ENCODE data around the gene JUNB. TPM values are rescaled to one million over a fixed set of nuclear protein-coding genes. Genes with fewer than 3 reads are reported as not detected.

The JUNB gene
- total RNA-seq, 3 donors from 2014 or later (not counting 1 experiment from before 2014, with no cell fraction given) = 781 to 903 (median 859) TPM

GRCh38 chr19:12757544-12758274, 33.6 kb upstream of the JUNB start:
- Histone ChIP-seq H3K27ac (ENCODE audit: low read length) (no peak overlapping the region), H3K4me1 (ENCODE audit: control insufficient read depth, insufficient read depth, low read length) (peaks cover 9% of the 10 kb centered on the region), H3K36me3 (ENCODE audit: control insufficient read depth, insufficient read depth, low read length) (no peaks in the 10 kb centered on the region), H3K4me3 (ENCODE audit: low read length) (no peak overlapping the region), H3K9me3 (ENCODE audit: control insufficient read depth, insufficient read depth, low read length) (no peaks in the 10 kb centered on the region), H3K27me3 (ENCODE audit: control insufficient read depth, insufficient read depth, low read length) (peaks cover 2% of the 10 kb centered on the region)
- H3K27ac Mint-ChIP-seq = no peak overlapping the region
- no peaks in the 10 kb centered on the region for H3K36me3 Mint-ChIP-seq
- DNase-seq = peak; percentile 70 to 77
- peaks cover 0 to 9% of the 10 kb centered on the region in 2 donors for H3K27me3 Mint-ChIP-seq (ENCODE audit: low read depth in 2 of 2)
- no peaks in the 10 kb centered on the region for H3K9me3 Mint-ChIP-seq
- intact Hi-C loops (cut with micrococcal nuclease) = loop anchor here (1.0 to 2.0 kb wide), 2 partner anchors 41 to 193 kb away; no protein-coding TSS in a partner anchor
- peak; percentile 83 for TF ChIP-seq CTCF (IDR thresholded peaks at IDR 0.05)
- peak; percentile 80 to 83 (median 82) for ATAC-seq
- peaks cover 0 to 5% of the 10 kb centered on the region in 2 donors for H3K4me1 Mint-ChIP-seq
- 13% methylated on average over 60 of the region's 60 CpGs for WGBS (ENCODE audit: insufficient coverage)
- no peak overlapping the region for H3K4me3 Mint-ChIP-seq

GRCh38 chr19:12759686-12760085, 31.6 kb upstream of the JUNB start:
- ATAC-seq = no peak
- TF ChIP-seq CTCF (IDR thresholded peaks at IDR 0.05) = no peak
- no peak overlapping the region for H3K27ac Mint-ChIP-seq
- peaks cover 2% of the 10 kb centered on the region for H3K27me3 ChIP-seq (ENCODE audit: control insufficient read depth, insufficient read depth, low read length)
- DNase-seq = no peak
- intact Hi-C loops (cut with micrococcal nuclease) = loop anchor here (1.0 kb wide), 1 partner anchor 88 kb away; no protein-coding TSS in a partner anchor
- no peak overlapping the region for H3K4me3 Mint-ChIP-seq
- H3K4me1 ChIP-seq (ENCODE audit: control insufficient read depth, insufficient read depth, low read length) = peaks cover 9% of the 10 kb centered on the region
- no peaks in the 10 kb centered on the region for H3K9me3 ChIP-seq (ENCODE audit: control insufficient read depth, insufficient read depth, low read length)
- H3K9me3 Mint-ChIP-seq = no peaks in the 10 kb centered on the region
- H3K27ac ChIP-seq (ENCODE audit: low read length) = no peak overlapping the region
- peaks cover 0 to 6% of the 10 kb centered on the region in 2 donors for H3K27me3 Mint-ChIP-seq (ENCODE audit: low read depth in 2 of 2)
- H3K36me3 ChIP-seq (ENCODE audit: control insufficient read depth, insufficient read depth, low read length) = no peaks in the 10 kb centered on the region
- no peaks in the 10 kb centered on the region for H3K36me3 Mint-ChIP-seq
- no peak overlapping the region for H3K4me3 ChIP-seq (ENCODE audit: low read length)
- 92% methylated on average over 1 of the region's 6 CpGs for WGBS (ENCODE audit: insufficient coverage)
- H3K4me1 Mint-ChIP-seq = peaks cover 0 to 5% of the 10 kb centered on the region in 2 donors

- Mint-ChIP-seq H3K9me3 (no peaks in the 10 kb centered on the region), H3K36me3 (no peaks in the 10 kb centered on the region)
Measured at GRCh38 chr19:12763100-12763499, 28.2 kb upstream of the JUNB start.

More at GRCh38 chr19:12763100-12763499, 28.2 kb upstream of the JUNB start:
- Histone ChIP-seq H3K27me3 (ENCODE audit: control insufficient read depth, insufficient read depth, low read length) (no peaks in the 10 kb centered on the region), H3K4me3 (ENCODE audit: low read length) (no peak overlapping the region), H3K27ac (ENCODE audit: low read length) (no peak overlapping the region), H3K4me1 (ENCODE audit: control insufficient read depth, insufficient read depth, low read length) (peaks cover 6% of the 10 kb centered on the region), H3K9me3 (ENCODE audit: control insufficient read depth, insufficient read depth, low read length) (no peaks in the 10 kb centered on the region), H3K36me3 (ENCODE audit: control insufficient read depth, insufficient read depth, low read length) (no peaks in the 10 kb centered on the region)
- Mint-ChIP-seq H3K4me1 (peaks cover 0 to 11% of the 10 kb centered on the region in 2 donors), H3K27me3 (ENCODE audit: low read depth in 2 of 2) (peaks cover 0 to 3% of the 10 kb centered on the region in 2 donors), H3K27ac (no peak overlapping the region), H3K4me3 (no peak overlapping the region)
- ATAC-seq (no peak), DNase-seq (no peak)
- over 99% methylated on average over 11 of the region's 11 CpGs for WGBS (ENCODE audit: insufficient coverage)
- TF ChIP-seq CTCF (IDR thresholded peaks at IDR 0.05) = no peak
- intact Hi-C loops (cut with micrococcal nuclease) = no loop called here
